GM12878 (cell line): Measurements from ENCODE around the gene MTF1. TPM values are rescaled to one million over a fixed set of nuclear protein-coding genes. Genes with fewer than 3 reads are reported as not detected.

Experiments used
- ATAC-seq: fragments of 200-7000 bp; cut with Tn5 transposase; 3 replicates; pipeline ENCODE4 v1.9.1; 2020; ENCODE audit warnings: mild to moderate bottlenecking, moderate library complexity
- BruUV-seq: library from RNA; stranded (reverse); fragments of 400-500 nt; replicated peaks from 2 replicates; lab custom pipeline; 2021; lab: Mats Ljungman, UMichigan
- CTCF ChIA-PET: fragments of 300-600 bp; sonication (Branson Sonifier 250); formaldehyde crosslinking; extraction: SDS; loops from one replicate; lab custom pipeline; 2021; ENCODE audit warnings: inconsistent platforms; lab: Yijun Ruan, JAX
- POLR2A ChIA-PET: fragments of 350-600 bp; formaldehyde crosslinking; extraction: SDS; loops from one replicate; lab custom pipeline; 2021; ENCODE audit warnings: inconsistent platforms; lab: Charles Lee
- RAD21 ChIA-PET: fragments of 300-600 bp; sonication (Branson Sonifier 250); formaldehyde crosslinking; loops from one replicate; lab custom pipeline; 2023; ENCODE audit warnings: antibody characterized with exemption; ENCODE audit not compliant: unreplicated experiment; lab: Charles Lee
- SMC1A ChIA-PET: fragments of 300-600 bp; sonication (Branson Sonifier 250); formaldehyde crosslinking; loops from one replicate; lab custom pipeline; 2023; ENCODE audit not compliant: unreplicated experiment, uncharacterized antibody; lab: Charles Lee
- DNase-seq: peaks from one replicate; pipeline ENCODE4 v3.0.0-alpha.2; 2011; ENCODE audit warnings: low read depth, low spot score
- FAIRE-seq: peaks from 3 replicates; lab custom pipeline; 2011; peaks lifted over from hg19 to GRCh38; lab: Jason Lieb, UNC
- H2AFZ ChIP-seq: 2 replicates; pipeline ENCODE4 v1.6.0; 2011; ENCODE audit warnings: low read depth, low read length, control low read depth; ENCODE audit not compliant: control insufficient read depth
- H3K27ac ChIP-seq: 2 replicates; pipeline ENCODE4 v1.5.1; 2011; ENCODE audit warnings: control low read depth; ENCODE audit not compliant: control insufficient read depth, insufficient read depth
- H3K27me3 ChIP-seq, 2 experiments: replicated peaks in 1 of 2; 2 replicates each; pipeline versions ENCODE4 v1.6.0 to v1.6.1; 2011; ENCODE audit warnings: low read length in 1 of 2; ENCODE audit not compliant: control insufficient read depth in 2 of 2, insufficient read depth in 2 of 2
- H3K36me3 ChIP-seq, 2 experiments: 2 replicates each; pipeline ENCODE4 v1.5.1; 2011; ENCODE audit warnings: low read length in 1 of 2; ENCODE audit not compliant: control insufficient read depth in 2 of 2, insufficient read depth in 2 of 2
- H3K4me1 ChIP-seq: 2 replicates; pipeline ENCODE4 v1.6.1; 2011; ENCODE audit warnings: mild to moderate bottlenecking, low read length, moderate library complexity, mixed read lengths; ENCODE audit not compliant: control insufficient read depth, insufficient read depth
- H3K4me2 ChIP-seq: 2 replicates; pipeline ENCODE4 v1.6.0; 2011; ENCODE audit warnings: control low read depth; ENCODE audit not compliant: control insufficient read depth, insufficient read depth
- H3K4me3 ChIP-seq: fragments of 200-600 bp; sonication (generic); 2 replicates; pipeline ENCODE4 v1.5.1; 2016
- H3K79me2 ChIP-seq: 2 replicates; pipeline ENCODE4 v1.6.0; 2011; ENCODE audit warnings: low read length; ENCODE audit not compliant: control insufficient read depth, insufficient read depth
- H3K9ac ChIP-seq: 2 replicates; pipeline ENCODE4 v1.8.0; 2011; ENCODE audit warnings: low read length, control low read depth, mixed read lengths; ENCODE audit not compliant: control insufficient read depth, insufficient read depth
- H3K9me3 ChIP-seq: replicated peaks from 3 replicates; pipeline ENCODE4 v1.5.1; 2011; ENCODE audit warnings: mild to moderate bottlenecking, low read length; ENCODE audit not compliant: control insufficient read depth, insufficient read depth
- H4K20me1 ChIP-seq: 2 replicates; pipeline ENCODE4 v1.6.0; 2011; ENCODE audit not compliant: control insufficient read depth, insufficient read depth
- HDAC6 ChIP-seq: fragments of 200-600 bp; sonication (generic); IDR thresholded peaks from one replicate; pipeline ENCODE4 v1.8.0; 2017; ENCODE audit warnings: antibody characterized with exemption; ENCODE audit not compliant: unreplicated experiment
- POU2F2 ChIP-seq: IDR thresholded peaks from 3 replicates; pipeline ENCODE4 v1.6.1; 2011; ENCODE audit warnings: low read depth, mild to moderate bottlenecking, low read length, borderline replicate concordance
- TCF3 ChIP-seq: IDR thresholded peaks from 2 replicates; pipeline ENCODE4 v1.6.1; 2012; ENCODE audit warnings: low read depth, mild to moderate bottlenecking, low read length, borderline replicate concordance; ENCODE audit not compliant: insufficient read depth
- ZNF217 ChIP-seq: fragments of 450-650 bp; IDR thresholded peaks from 2 replicates; pipeline ENCODE4 v1.6.1; 2017; ENCODE audit warnings: antibody characterized with exemption, mild to moderate bottlenecking
- WGBS: methylation state at CpG from one replicate; pipeline ENCODE4 v1.1.6; 2016; ENCODE audit warnings: low lambda C conversion rate; ENCODE audit not compliant: insufficient replicate concordance, insufficient coverage; ENCODE audit errors: missing lambda C conversion rate; 5-methylcytosine and 5-hydroxymethylcytosine counted together
- in situ Hi-C: fragments of 300-500 bp; cut with MboI; formaldehyde crosslinking; loops from 9 replicates; pipeline ENCODE4 v1.14.3; 2018; ENCODE audit warnings: mixed read lengths
- intact Hi-C: fragments of 100-400 bp; cut with micrococcal nuclease; formaldehyde crosslinking; loops from one replicate; pipeline ENCODE4 v1.14.2; 2022; ENCODE audit not compliant: unreplicated experiment
- polyA plus RNA-seq, 11 experiments: library from polyadenylated mRNA; depleted of rRNA in 4 of 11; unstranded in 6 of 11; stranded (reverse) in 5 of 11; fragments of >200 nt; fragmentation: Nextera tagmentation in 4 of 11; fragmentation: Illumina TruSeq in 1 of 11; extraction: Ambion mirVana in 4 of 11; extraction: Trizol in 1 of 11; gene quantifications; 1 replicate in 1 of 11; 2 replicates in 10 of 11; pipeline versions ENCODE4 v1.2.1 to v1.2.3, GENCODE V29; 2011 to 2016; ENCODE audit warnings: inconsistent platforms in 2 of 11, missing spikeins in 2 of 11, low read depth in 1 of 11
- total RNA-seq, 4 experiments: library from RNA; depleted of rRNA in 3 of 4; stranded (reverse); fragments of >200 nt in 3 of 4; fragmentation: Illumina TruSeq in 1 of 4; extraction: Trizol in 1 of 4; gene quantifications; 2 replicates each; pipeline versions ENCODE4 v1.2.1 to v1.2.3, GENCODE V29; 2013 to 2021

MTF1 gene
- total and polyA plus RNA-seq, 10 of the 15 experiments (the other 5 are each of a cell fraction or from before 2014, with no cell fraction given): 2.2 to 20.4 (median 6.7) TPM

DNA sequence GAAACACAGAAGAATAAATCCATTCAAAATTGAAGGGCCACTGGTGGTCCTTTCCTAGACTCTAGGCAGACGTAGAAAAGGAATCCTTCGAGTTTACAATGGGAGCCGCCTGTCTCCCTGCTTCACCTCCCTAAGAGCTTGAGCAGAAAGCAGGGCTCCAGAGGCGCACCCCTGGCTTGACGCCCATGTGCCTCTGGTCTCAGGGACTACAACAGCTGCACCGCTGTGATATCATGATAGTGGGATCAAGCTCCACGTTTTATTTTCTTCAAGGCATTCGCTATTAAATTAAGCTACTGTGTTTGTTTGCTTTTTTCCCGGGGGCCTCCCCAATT, 52.2 kb downstream of the MTF1 start:
- WGBS: 0% methylated on average over 9 of the region's 9 CpGs
- Histone ChIP-seq H3K79me2 (peaks cover 28% of the 10 kb centered on the region), H2AFZ (no peak overlapping the region), H3K4me1 (peaks cover 11% of the 10 kb centered on the region), H3K4me2 (peak overlapping the region; percentile 99), H3K4me3 (peak overlapping the region; percentile 91), H4K20me1 (no peaks in the 10 kb centered on the region), H3K36me3 (peaks cover 18 to 23% of the 10 kb centered on the region in 2 experiments), H3K27me3 (no peaks in the 10 kb centered on the region), H3K9me3 (no peaks in the 10 kb centered on the region), H3K27ac (peak overlapping the region; percentile 81), H3K9ac (peak overlapping the region; percentile 79)
- in situ Hi-C loops (no loop called here), intact Hi-C loops (no loop called here)
- TF ChIP-seq POU2F2 (no peak), HDAC6 (peak; percentile 41), ZNF217 (no peak)
- no TSS peak for BruUV-seq
- CTCF ChIA-PET: interaction anchor here (1.0 to 2.9 kb wide), 5 partner anchors 10 to 125 kb away, joined by 3 to 17 read pairs (median 6); partner anchors contain the start of gene MTF1
- no peak for ATAC-seq
- POLR2A ChIA-PET: interaction anchor here (0.5 to 2.2 kb wide), 6 partner anchors 44 to 1561 kb away, joined by 3 to 17 read pairs (median 4); partner anchors contain the start of gene MTF1
- SMC1A ChIA-PET: interaction anchor here (1.2 to 2.5 kb wide), 2 partner anchors 10 to 53 kb away, joined by 3 to 9 read pairs; partner anchors contain the start of gene MTF1
- no peak for DNase-seq
- RAD21 ChIA-PET: interaction anchor here (0.8 to 2.2 kb wide), 4 partner anchors 13 to 117 kb away, joined by 3 to 19 read pairs (median 4); partner anchors contain the start of gene MTF1
- no peak for FAIRE-seq

DNA sequence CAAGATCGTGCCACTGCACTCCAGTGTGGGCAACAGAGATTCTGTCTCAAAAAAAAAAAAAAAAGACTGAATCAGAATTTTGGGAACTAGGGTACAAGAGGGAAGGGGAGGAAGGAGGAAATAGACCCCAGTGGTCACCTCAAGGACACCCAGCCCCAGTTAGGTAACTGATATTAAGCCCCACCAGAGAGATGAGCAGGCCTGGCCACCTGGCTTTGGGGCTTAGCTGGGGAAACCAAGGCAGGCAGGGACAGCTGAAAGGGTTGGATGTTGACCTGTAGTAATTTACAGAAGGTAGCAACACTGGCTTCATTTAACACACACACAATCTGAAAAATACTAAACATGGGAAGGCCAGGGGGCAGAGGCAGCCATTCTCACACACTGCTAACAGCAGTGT, 57.0 kb downstream of the MTF1 start:
- Histone ChIP-seq H3K36me3 (peaks cover 22 to 23% of the 10 kb centered on the region in 2 experiments), H3K4me2 (no peak overlapping the region), H2AFZ (no peak overlapping the region), H3K9me3 (no peaks in the 10 kb centered on the region), H3K79me2 (peaks cover 14% of the 10 kb centered on the region), H3K9ac (no peak overlapping the region), H3K27me3 (no peaks in the 10 kb centered on the region), H3K27ac (no peak overlapping the region), H4K20me1 (no peaks in the 10 kb centered on the region), H3K4me1 (peaks cover 4% of the 10 kb centered on the region), H3K4me3 (no peak overlapping the region)
- no TSS peak for BruUV-seq
- ChIA-PET POLR2A (no interaction called here), RAD21 (no interaction called here), SMC1A (no interaction called here), CTCF (no interaction called here)
- intact Hi-C loops (no loop called here), in situ Hi-C loops (no loop called here)
- FAIRE-seq (no peak), DNase-seq (no peak), ATAC-seq (no peak)
- WGBS: 100% methylated on average over 1 of the region's 1 CpG
- TF ChIP-seq TCF3: no peak
